ENCODE measurements around the gene CNKSR1.

Gene CNKSR1

DNA sequence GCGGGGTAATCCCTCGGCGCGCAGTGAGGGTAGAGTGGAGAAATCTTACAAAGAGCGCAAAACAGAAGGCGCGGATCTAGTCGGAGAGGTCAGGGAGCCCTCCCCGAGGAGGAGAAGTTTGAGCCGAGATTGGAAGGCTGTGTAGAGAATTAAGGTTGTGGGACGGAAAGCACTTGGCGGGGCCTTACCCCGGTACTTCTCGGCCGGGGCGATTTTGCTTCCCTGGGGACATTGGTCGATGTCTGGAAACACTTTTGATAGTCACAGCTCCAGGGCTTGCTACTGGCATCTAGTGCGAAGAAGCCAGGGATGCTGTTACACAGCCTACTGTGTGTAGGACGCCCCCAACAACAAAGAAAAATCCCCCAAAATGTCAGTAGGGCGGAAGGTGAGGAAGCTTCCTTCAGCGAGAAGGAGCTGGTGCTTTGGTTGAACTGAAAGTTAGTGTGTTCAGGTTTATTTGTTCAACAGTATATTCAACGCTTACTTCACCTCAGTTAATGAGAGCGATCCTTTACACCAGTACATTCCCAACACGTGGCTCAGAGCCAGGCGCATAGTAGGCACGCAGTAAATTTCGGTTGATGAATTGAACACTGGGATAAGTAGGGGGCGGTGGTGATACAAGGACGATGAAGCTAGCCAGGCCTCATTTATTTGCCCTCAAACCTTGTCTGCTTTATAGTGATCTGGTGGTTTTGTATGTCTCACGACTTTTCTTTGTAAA, 57.5 kb downstream of the CNKSR1 start:
- DNase-seq, result no peak

DNA sequence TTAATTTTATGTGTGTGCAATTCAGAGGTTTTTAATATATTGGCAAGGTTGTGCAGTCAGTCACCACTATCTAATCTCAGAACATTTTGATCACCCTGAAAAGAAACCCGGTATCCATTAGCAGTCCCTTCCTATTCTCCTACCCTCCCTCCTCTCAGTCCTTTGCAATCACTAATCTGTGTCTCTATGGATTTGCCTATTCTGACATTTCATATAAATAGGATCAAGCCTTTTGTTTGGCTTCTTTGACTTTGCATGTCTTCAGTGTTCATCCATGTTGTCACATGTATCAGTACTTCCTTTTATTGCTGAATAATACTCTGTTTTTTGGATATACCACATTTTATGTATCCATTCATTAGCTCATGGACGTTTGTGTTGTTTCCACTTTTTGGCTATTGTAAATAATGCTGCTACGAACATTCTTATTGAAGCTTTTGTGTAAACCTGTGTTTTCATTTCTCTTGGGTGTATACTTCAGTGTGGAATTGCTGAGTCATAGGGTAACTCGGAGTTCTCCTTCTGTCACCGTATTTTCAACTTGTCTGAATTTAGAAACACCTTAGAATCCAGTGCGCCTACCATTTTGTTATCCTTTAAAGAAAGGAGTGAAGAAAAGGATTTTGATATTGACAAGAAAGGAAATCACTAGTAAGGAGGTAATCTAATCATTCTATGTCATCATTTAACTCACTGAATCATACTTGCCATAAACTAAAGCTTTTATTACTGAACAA, 60.1 kb downstream of the CNKSR1 start:
- no peak for DNase-seq
